Measurements from ENCODE around the gene POU2F1. TPM values are rescaled to one million over a fixed set of nuclear protein-coding genes. Genes with fewer than 3 reads are reported as not detected.

Gene POU2F1
- total RNA-seq, 1 experiment from 2014 or later = 24.5 TPM

- no peak for TF ChIP-seq ZFX (IDR thresholded peaks at IDR 0.05)
- TF ChIP-seq FOSL1 (IDR thresholded peaks at IDR 0.05; ENCODE audit: low read depth) = no peak
Measured at GRCh38 chr1:167373986-167374385, 153.3 kb downstream of the POU2F1 start (continued).

GRCh38 chr1:167375949-167376348 lies 155.3 kb downstream of the POU2F1 start:
- Histone ChIP-seq H3K4me1 (ENCODE audit: control insufficient read depth in 1 of 2, insufficient read depth in 2 of 2, low read length in 2 of 2) (no peaks in the 10 kb centered on the region), H3K27me3 (ENCODE audit: insufficient read depth, low read length) (no peaks in the 10 kb centered on the region), H2AFZ (ENCODE audit: low read depth, low read length, poor library complexity, severe bottlenecking) (no peak overlapping the region), H4K20me1 (ENCODE audit: insufficient read depth) (no peaks in the 10 kb centered on the region), H3K4me2 (ENCODE audit: low read length) (no peak overlapping the region), H3K9me2 (ENCODE audit: insufficient read depth) (no peaks in the 10 kb centered on the region), H3K9me3 (ENCODE audit: control insufficient read depth in 1 of 2, insufficient read depth in 1 of 2, low read depth in 1 of 2, low read length in 2 of 2) (no peaks in the 10 kb centered on the region), H3K79me2 (ENCODE audit: insufficient read depth, low read length) (no peaks in the 10 kb centered on the region), H3K36me3 (ENCODE audit: control insufficient read depth in 1 of 2, insufficient read depth in 2 of 2, low read length in 2 of 2) (peaks cover 0 to 3% of the 10 kb centered on the region in 2 experiments; a peak in 1 of 4 replicates), H3K27ac (ENCODE audit: low read depth, low read length) (no peak overlapping the region), H3K9ac (ENCODE audit: low read length) (no peak overlapping the region), H3K4me3 (replicated peaks in 1 of 2; ENCODE audit: low read depth in 1 of 2, low read length in 2 of 2) (no peak overlapping the region)
- CTCF ChIA-PET = no interaction called here
- ATAC-seq (no peak), DNase-seq (ENCODE audit: low read depth, low spot score) (no peak)
- POLR2A ChIA-PET = no interaction called here
- RAD21 ChIA-PET (ENCODE audit: low non-redundant PET in 1 of 2, low total read pairs in 2 of 2, uncharacterized antibody in 2 of 2, unreplicated experiment in 2 of 2) = no interaction called here
- intact Hi-C loops (cut with micrococcal nuclease) = no loop called here
- BruUV-seq (replicated peaks) = no TSS peak
- TF ChIP-seq, protein P1, sequence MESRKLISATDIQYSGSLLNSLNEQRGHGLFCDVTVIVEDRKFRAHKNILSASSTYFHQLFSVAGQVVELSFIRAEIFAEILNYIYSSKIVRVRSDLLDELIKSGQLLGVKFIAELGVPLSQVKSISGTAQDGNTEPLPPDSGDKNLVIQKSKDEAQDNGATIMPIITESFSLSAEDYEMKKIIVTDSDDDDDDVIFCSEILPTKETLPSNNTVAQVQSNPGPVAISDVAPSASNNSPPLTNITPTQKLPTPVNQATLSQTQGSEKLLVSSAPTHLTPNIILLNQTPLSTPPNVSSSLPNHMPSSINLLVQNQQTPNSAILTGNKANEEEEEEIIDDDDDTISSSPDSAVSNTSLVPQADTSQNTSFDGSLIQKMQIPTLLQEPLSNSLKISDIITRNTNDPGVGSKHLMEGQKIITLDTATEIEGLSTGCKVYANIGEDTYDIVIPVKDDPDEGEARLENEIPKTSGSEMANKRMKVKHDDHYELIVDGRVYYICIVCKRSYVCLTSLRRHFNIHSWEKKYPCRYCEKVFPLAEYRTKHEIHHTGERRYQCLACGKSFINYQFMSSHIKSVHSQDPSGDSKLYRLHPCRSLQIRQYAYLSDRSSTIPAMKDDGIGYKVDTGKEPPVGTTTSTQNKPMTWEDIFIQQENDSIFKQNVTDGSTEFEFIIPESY (IDR thresholded peaks at IDR 0.05; ENCODE audit: extremely low read depth, insufficient replicate concordance, low read length) = no peak
- no peak for TF ChIP-seq EZH2 (IDR thresholded peaks at IDR 0.05)
- TF ChIP-seq REST (IDR thresholded peaks at IDR 0.05; ENCODE audit: low read depth) = no peak
- no peak for TF ChIP-seq EZH2phosphoT487 (IDR thresholded peaks at IDR 0.05; ENCODE audit: borderline replicate concordance)
- TF ChIP-seq RAD21 (IDR thresholded peaks at IDR 0.05; ENCODE audit: low read depth) = no peak
- TF ChIP-seq, protein P2, sequence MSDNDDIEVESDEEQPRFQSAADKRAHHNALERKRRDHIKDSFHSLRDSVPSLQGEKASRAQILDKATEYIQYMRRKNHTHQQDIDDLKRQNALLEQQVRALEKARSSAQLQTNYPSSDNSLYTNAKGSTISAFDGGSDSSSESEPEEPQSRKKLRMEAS (IDR thresholded peaks at IDR 0.05) = no peak
- no peak for TF ChIP-seq CEBPB (IDR thresholded peaks at IDR 0.05; ENCODE audit: low read depth)
- TF ChIP-seq ZNF274 (IDR thresholded peaks at IDR 0.05; ENCODE audit: low read depth, low read length) = no peak
- no peak for TF ChIP-seq TCF7L2 (IDR thresholded peaks at IDR 0.05; ENCODE audit: borderline replicate concordance, extremely low read depth, insufficient read depth, insufficient read length)
- TF ChIP-seq CBX3 (IDR thresholded peaks at IDR 0.05; ENCODE audit: low read depth) = no peak
- no peak for TF ChIP-seq SP1 (IDR thresholded peaks at IDR 0.05; ENCODE audit: low read depth)
- no peak for TF ChIP-seq EGR1 (IDR thresholded peaks at IDR 0.05; ENCODE audit: low read depth)
- no peak for TF ChIP-seq POLR2AphosphoS5 (IDR thresholded peaks at IDR 0.05; ENCODE audit: low read depth, low read length)
- TF ChIP-seq FOSL1 (IDR thresholded peaks at IDR 0.05; ENCODE audit: low read depth) = no peak
- TF ChIP-seq SRF (IDR thresholded peaks at IDR 0.05; ENCODE audit: low read depth) = no peak
- TF ChIP-seq JUND (IDR thresholded peaks at IDR 0.05) = no peak
- no peak for TF ChIP-seq SIN3A (IDR thresholded peaks at IDR 0.05; ENCODE audit: low read depth)
- no peak for TF ChIP-seq ATF3 (IDR thresholded peaks at IDR 0.05)

Data from HCT116 (cell line).